ENCODE data around the gene ASB18. TPM values are rescaled to one million over a fixed set of nuclear protein-coding genes. Genes with fewer than 3 reads are reported as not detected.

Gene ASB18
- total RNA-seq, 3 donors from 2014 or later (not counting 1 experiment from before 2014, with no cell fraction given): not detected

DNA sequence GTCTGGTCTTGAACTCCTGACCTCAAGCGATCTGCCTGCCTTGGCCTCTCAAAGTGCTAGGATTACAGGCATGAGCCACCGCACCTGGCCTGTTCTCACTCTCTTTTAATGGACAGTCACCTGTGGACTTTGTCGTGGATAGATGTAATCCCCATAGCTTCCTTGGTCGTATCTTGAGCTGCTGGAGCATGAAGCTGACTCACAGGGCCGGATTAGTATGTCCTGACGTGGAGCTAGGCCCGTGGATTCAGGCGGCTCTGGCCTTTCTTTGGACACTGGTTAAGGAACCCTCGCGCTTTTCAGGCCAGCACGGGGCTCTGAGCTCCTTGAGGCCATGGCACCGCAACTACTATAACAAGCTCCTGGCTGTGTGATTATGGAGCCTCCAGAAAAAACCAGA lies 68.5 kb downstream of the ASB18 start:
- DNase-seq (no peak), ATAC-seq (no peak)
- H3K27me3 ChIP-seq (ENCODE audit: control insufficient read depth, insufficient read depth, low read length): no peaks in the 10 kb centered on the region
- H3K4me3 ChIP-seq (ENCODE audit: low read length): no peak overlapping the region
- Mint-ChIP-seq H3K4me3 (no peak overlapping the region), H3K27ac (no peak overlapping the region), H3K9me3 (no peaks in the 10 kb centered on the region), H3K36me3 (no peaks in the 10 kb centered on the region), H3K27me3 (ENCODE audit: low read depth in 2 of 2) (peaks cover 2 to 11% of the 10 kb centered on the region in 2 donors), H3K4me1 (no peaks in the 10 kb centered on the region)
- intact Hi-C loops (cut with micrococcal nuclease): no loop called here
- no peaks in the 10 kb centered on the region for H3K36me3 ChIP-seq (ENCODE audit: control insufficient read depth, insufficient read depth, low read length)
- TF ChIP-seq, protein P1, sequence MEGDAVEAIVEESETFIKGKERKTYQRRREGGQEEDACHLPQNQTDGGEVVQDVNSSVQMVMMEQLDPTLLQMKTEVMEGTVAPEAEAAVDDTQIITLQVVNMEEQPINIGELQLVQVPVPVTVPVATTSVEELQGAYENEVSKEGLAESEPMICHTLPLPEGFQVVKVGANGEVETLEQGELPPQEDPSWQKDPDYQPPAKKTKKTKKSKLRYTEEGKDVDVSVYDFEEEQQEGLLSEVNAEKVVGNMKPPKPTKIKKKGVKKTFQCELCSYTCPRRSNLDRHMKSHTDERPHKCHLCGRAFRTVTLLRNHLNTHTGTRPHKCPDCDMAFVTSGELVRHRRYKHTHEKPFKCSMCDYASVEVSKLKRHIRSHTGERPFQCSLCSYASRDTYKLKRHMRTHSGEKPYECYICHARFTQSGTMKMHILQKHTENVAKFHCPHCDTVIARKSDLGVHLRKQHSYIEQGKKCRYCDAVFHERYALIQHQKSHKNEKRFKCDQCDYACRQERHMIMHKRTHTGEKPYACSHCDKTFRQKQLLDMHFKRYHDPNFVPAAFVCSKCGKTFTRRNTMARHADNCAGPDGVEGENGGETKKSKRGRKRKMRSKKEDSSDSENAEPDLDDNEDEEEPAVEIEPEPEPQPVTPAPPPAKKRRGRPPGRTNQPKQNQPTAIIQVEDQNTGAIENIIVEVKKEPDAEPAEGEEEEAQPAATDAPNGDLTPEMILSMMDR (IDR thresholded peaks at IDR 0.05): no peak
- whole genome bisulfite sequencing (ENCODE audit: insufficient coverage): 74% methylated on average over 12 of the region's 12 CpGs
- no peaks in the 10 kb centered on the region for H3K9me3 ChIP-seq (ENCODE audit: control insufficient read depth, insufficient read depth, low read length)
- no peaks in the 10 kb centered on the region for H3K4me1 ChIP-seq (ENCODE audit: control insufficient read depth, insufficient read depth, low read length)
- no peak overlapping the region for H3K27ac ChIP-seq (ENCODE audit: low read length)

GRCh38 chr2:236194786-236195185 lies 69.4 kb downstream of the ASB18 start:
- Mint-ChIP-seq H3K27me3 (ENCODE audit: low read depth in 2 of 2) (peaks cover 2 to 11% of the 10 kb centered on the region in 2 donors), H3K27ac (no peak overlapping the region), H3K4me3 (no peak overlapping the region), H3K36me3 (no peaks in the 10 kb centered on the region), H3K4me1 (no peaks in the 10 kb centered on the region), H3K9me3 (no peaks in the 10 kb centered on the region)
- ATAC-seq (no peak), DNase-seq (no peak)
- H3K27ac ChIP-seq (ENCODE audit: low read length): no peak overlapping the region
- no peaks in the 10 kb centered on the region for H3K27me3 ChIP-seq (ENCODE audit: control insufficient read depth, insufficient read depth, low read length)
- 86% methylated on average over 12 of the region's 12 CpGs for WGBS (ENCODE audit: insufficient coverage)
- TF ChIP-seq, protein P1 (IDR thresholded peaks at IDR 0.05): no peak
- H3K4me3 ChIP-seq (ENCODE audit: low read length): no peak overlapping the region
- no peaks in the 10 kb centered on the region for H3K4me1 ChIP-seq (ENCODE audit: control insufficient read depth, insufficient read depth, low read length)
- no peaks in the 10 kb centered on the region for H3K36me3 ChIP-seq (ENCODE audit: control insufficient read depth, insufficient read depth, low read length)
- H3K9me3 ChIP-seq (ENCODE audit: control insufficient read depth, insufficient read depth, low read length): no peaks in the 10 kb centered on the region
- intact Hi-C loops (cut with micrococcal nuclease): no loop called here

DNA sequence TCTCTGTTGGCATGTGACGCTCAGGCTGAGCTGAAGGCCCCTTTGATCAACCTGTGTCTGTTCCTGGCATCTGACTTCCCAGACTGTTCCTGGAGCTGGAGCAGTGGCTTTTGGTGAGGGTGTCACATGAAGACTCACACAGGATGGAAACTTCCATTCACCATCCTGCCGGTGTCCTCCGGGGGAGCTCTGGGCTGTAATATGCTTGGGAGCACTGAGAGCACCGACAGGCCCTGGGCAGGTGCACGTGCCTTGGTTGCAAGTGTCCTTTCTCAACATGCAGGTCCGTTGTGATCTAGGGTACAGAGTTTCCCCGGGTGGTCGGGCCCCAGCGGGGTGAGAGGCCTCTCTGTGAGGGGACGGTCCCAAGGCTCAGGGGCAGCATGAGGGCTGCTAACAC lies 71.2 kb downstream of the ASB18 start:
- Mint-ChIP-seq H3K27ac (no peak overlapping the region), H3K36me3 (no peaks in the 10 kb centered on the region), H3K4me3 (no peak overlapping the region), H3K9me3 (no peaks in the 10 kb centered on the region), H3K4me1 (no peaks in the 10 kb centered on the region), H3K27me3 (ENCODE audit: low read depth in 2 of 2) (peaks cover 2 to 11% of the 10 kb centered on the region in 2 donors)
- ATAC-seq (no peak), DNase-seq (no peak)
- WGBS (ENCODE audit: insufficient coverage): 85% methylated on average over 10 of the region's 10 CpGs
- H3K36me3 ChIP-seq (ENCODE audit: control insufficient read depth, insufficient read depth, low read length): no peaks in the 10 kb centered on the region
- H3K9me3 ChIP-seq (ENCODE audit: control insufficient read depth, insufficient read depth, low read length): no peaks in the 10 kb centered on the region
- TF ChIP-seq, protein P1 (IDR thresholded peaks at IDR 0.05): no peak
- no peak overlapping the region for H3K4me3 ChIP-seq (ENCODE audit: low read length)
- no peaks in the 10 kb centered on the region for H3K4me1 ChIP-seq (ENCODE audit: control insufficient read depth, insufficient read depth, low read length)
- no peaks in the 10 kb centered on the region for H3K27me3 ChIP-seq (ENCODE audit: control insufficient read depth, insufficient read depth, low read length)
- intact Hi-C loops (cut with micrococcal nuclease): no loop called here
- no peak overlapping the region for H3K27ac ChIP-seq (ENCODE audit: low read length)

DNA sequence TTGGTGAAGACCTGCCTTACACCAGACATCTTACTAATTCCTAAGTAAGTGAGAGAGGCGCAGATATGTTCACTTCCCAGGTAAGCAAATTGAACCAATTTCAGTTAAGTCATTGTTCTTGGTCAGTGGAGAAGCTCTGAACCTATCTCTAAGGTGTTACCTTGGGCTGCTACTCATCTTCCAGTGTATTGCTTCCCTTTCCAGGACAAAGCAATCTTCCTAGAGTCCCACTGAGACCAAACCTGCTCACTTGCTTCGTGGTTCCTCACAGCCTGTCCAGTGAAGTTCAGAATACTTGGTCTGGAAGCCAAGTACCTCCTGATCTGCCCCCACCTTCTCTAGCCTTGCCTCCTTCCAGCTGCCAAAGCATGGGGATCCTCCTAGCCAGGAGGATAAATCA lies 73.5 kb downstream of the ASB18 start:
- ATAC-seq (no peak), DNase-seq (no peak)
- 85% methylated on average over 2 of the region's 2 CpGs for WGBS (ENCODE audit: insufficient coverage)

More for the DNA sequence above, 73.5 kb downstream of the ASB18 start:
- Histone ChIP-seq H3K36me3 (ENCODE audit: control insufficient read depth, insufficient read depth, low read length) (no peaks in the 10 kb centered on the region), H3K9me3 (ENCODE audit: control insufficient read depth, insufficient read depth, low read length) (no peaks in the 10 kb centered on the region), H3K4me3 (ENCODE audit: low read length) (no peak overlapping the region), H3K4me1 (ENCODE audit: control insufficient read depth, insufficient read depth, low read length) (no peaks in the 10 kb centered on the region), H3K27ac (ENCODE audit: low read length) (no peak overlapping the region), H3K27me3 (ENCODE audit: control insufficient read depth, insufficient read depth, low read length) (no peaks in the 10 kb centered on the region)
- Mint-ChIP-seq H3K36me3 (no peaks in the 10 kb centered on the region), H3K4me3 (no peak overlapping the region), H3K27ac (no peak overlapping the region), H3K4me1 (no peaks in the 10 kb centered on the region), H3K27me3 (ENCODE audit: low read depth in 2 of 2) (peaks cover 9 to 19% of the 10 kb centered on the region in 2 donors), H3K9me3 (no peaks in the 10 kb centered on the region)
- TF ChIP-seq, protein P1 (IDR thresholded peaks at IDR 0.05): no peak
- intact Hi-C loops (cut with micrococcal nuclease): no loop called here
